SJCRH30 (cell line): ENCODE measurements around the gene MCF2L2. TPM values are rescaled to one million over a fixed set of nuclear protein-coding genes. Genes with fewer than 3 reads are reported as not detected.

ENCODE experiments used
- DNase-seq, 2 experiments: peaks; one replicate each; pipeline ENCODE4 v3.0.0-alpha.2; 2015 to 2020
- H3K27ac ChIP-seq: fragments of 250-450 bp; sonication (Bioruptor Pico); 2 replicates; pipeline ENCODE4 v1.5.1; 2020; ENCODE audit warnings: mild to moderate bottlenecking, moderate library complexity
- H3K27me3 ChIP-seq: fragments of 250-450 bp; sonication (Bioruptor Pico); 2 replicates; pipeline ENCODE4 v1.5.1; 2020; ENCODE audit warnings: mild to moderate bottlenecking, moderate library complexity
- H3K36me3 ChIP-seq: fragments of 250-450 bp; sonication (Bioruptor Pico); 2 replicates; pipeline ENCODE4 v1.5.1; 2020; ENCODE audit warnings: mild to moderate bottlenecking, moderate library complexity
- H3K4me1 ChIP-seq: fragments of 250-450 bp; sonication (Bioruptor Pico); 2 replicates; pipeline ENCODE4 v1.5.1; 2020; ENCODE audit warnings: mild to moderate bottlenecking, moderate library complexity
- H3K4me3 ChIP-seq: fragments of 250-450 bp; sonication (Bioruptor Pico); 2 replicates; pipeline ENCODE4 v1.5.1; 2020; ENCODE audit warnings: mild to moderate bottlenecking, moderate library complexity
- H3K9me3 ChIP-seq: fragments of 250-450 bp; sonication (Bioruptor Pico); replicated peaks from 2 replicates; pipeline ENCODE4 v1.5.1; 2020; ENCODE audit warnings: mild to moderate bottlenecking, moderate library complexity
- total RNA-seq: library from RNA; depleted of rRNA; stranded (reverse); fragments of >200 nt; shearing (Covaris generic); gene quantifications from 2 replicates; pipeline ENCODE4 v1.2.3, GENCODE V29; 2014

Gene MCF2L2
- total RNA-seq, 1 experiment from 2014 or later: 0.12 TPM

- H3K4me3 ChIP-seq: no peak overlapping the region
- no peak for DNase-seq
- no peaks in the 10 kb centered on the region for H3K27me3 ChIP-seq
- no peaks in the 10 kb centered on the region for H3K9me3 ChIP-seq
- H3K4me1 ChIP-seq: peaks cover 26% of the 10 kb centered on the region
- H3K36me3 ChIP-seq: no peaks in the 10 kb centered on the region
- H3K27ac ChIP-seq: no peak overlapping the region
Measured at GRCh38 chr3:183300996-183301562, 127.3 kb downstream of the MCF2L2 start.

GRCh38 chr3:183299976-183300375 is 128.4 kb downstream of the MCF2L2 start:
- H3K4me1 ChIP-seq: peaks cover 26% of the 10 kb centered on the region
- H3K36me3 ChIP-seq: no peaks in the 10 kb centered on the region
- no peaks in the 10 kb centered on the region for H3K27me3 ChIP-seq
- no peak for DNase-seq
- H3K4me3 ChIP-seq: no peak overlapping the region
- peak overlapping the region; percentile 81 for H3K27ac ChIP-seq
- no peaks in the 10 kb centered on the region for H3K9me3 ChIP-seq

- H3K4me1 ChIP-seq: peaks cover 26% of the 10 kb centered on the region
- H3K36me3 ChIP-seq: no peaks in the 10 kb centered on the region
- no peaks in the 10 kb centered on the region for H3K27me3 ChIP-seq
- DNase-seq: peak; percentile 95 to 96
- 0 out of 2 replicates have a peak overlapping the region, but pooled peaks have one; percentile 2 for H3K4me3 ChIP-seq
- H3K27ac ChIP-seq: peak overlapping the region; percentile 81
- no peaks in the 10 kb centered on the region for H3K9me3 ChIP-seq
Measured at GRCh38 chr3:183298701-183299153, 129.7 kb downstream of the MCF2L2 start.

GRCh38 chr3:183296944-183297343 is 131.5 kb downstream of the MCF2L2 start:
- H3K9me3 ChIP-seq: no peaks in the 10 kb centered on the region
- H3K4me1 ChIP-seq: peaks cover 26% of the 10 kb centered on the region
- no peaks in the 10 kb centered on the region for H3K36me3 ChIP-seq
- no peak overlapping the region for H3K27ac ChIP-seq
- H3K4me3 ChIP-seq: no peak overlapping the region
- DNase-seq: no peak
- no peaks in the 10 kb centered on the region for H3K27me3 ChIP-seq

- Histone ChIP-seq H3K27me3 (no peaks in the 10 kb centered on the region), H3K4me1 (peaks cover 32% of the 10 kb centered on the region), H3K36me3 (no peaks in the 10 kb centered on the region), H3K27ac (no peak overlapping the region), H3K9me3 (no peaks in the 10 kb centered on the region), H3K4me3 (no peak overlapping the region)
- no peak for DNase-seq
Measured at GRCh38 chr3:183295211-183295610, 133.2 kb downstream of the MCF2L2 start.

GRCh38 chr3:183293966-183294365 is 134.5 kb downstream of the MCF2L2 start:
- Histone ChIP-seq H3K36me3 (no peaks in the 10 kb centered on the region), H3K4me3 (no peak overlapping the region), H3K27ac (no peak overlapping the region), H3K4me1 (peaks cover 20% of the 10 kb centered on the region), H3K9me3 (no peaks in the 10 kb centered on the region), H3K27me3 (no peaks in the 10 kb centered on the region)
- no peak for DNase-seq

GRCh38 chr3:183291497-183292031 is 136.9 kb downstream of the MCF2L2 start:
- Histone ChIP-seq H3K4me1 (peaks cover 15% of the 10 kb centered on the region), H3K4me3 (no peak overlapping the region), H3K27ac (peak overlapping the region; percentile 18; the same call in 1 of the 2 replicates), H3K27me3 (no peaks in the 10 kb centered on the region), H3K9me3 (no peaks in the 10 kb centered on the region), H3K36me3 (no peaks in the 10 kb centered on the region)
- peak in 1 of 2 experiments; percentile 49 for DNase-seq

GRCh38 chr3:183290216-183290615 is 138.2 kb downstream of the MCF2L2 start:
- H3K36me3 ChIP-seq: no peaks in the 10 kb centered on the region
- peaks cover 26% of the 10 kb centered on the region for H3K4me1 ChIP-seq
- H3K27ac ChIP-seq: no peak overlapping the region
- DNase-seq: no peak
- H3K27me3 ChIP-seq: no peaks in the 10 kb centered on the region
- no peak overlapping the region for H3K4me3 ChIP-seq
- no peaks in the 10 kb centered on the region for H3K9me3 ChIP-seq

GRCh38 chr3:183288117-183288516 is 140.3 kb downstream of the MCF2L2 start:
- Histone ChIP-seq H3K36me3 (no peaks in the 10 kb centered on the region), H3K9me3 (no peaks in the 10 kb centered on the region), H3K27ac (no peak overlapping the region), H3K4me3 (no peak overlapping the region), H3K4me1 (peaks cover 32% of the 10 kb centered on the region), H3K27me3 (no peaks in the 10 kb centered on the region)
- no peak for DNase-seq

GRCh38 chr3:183287301-183287971 is 141.0 kb downstream of the MCF2L2 start:
- no peaks in the 10 kb centered on the region for H3K36me3 ChIP-seq
- no peak for DNase-seq
- H3K4me1 ChIP-seq: peaks cover 32% of the 10 kb centered on the region
- H3K27me3 ChIP-seq: no peaks in the 10 kb centered on the region
- H3K4me3 ChIP-seq: no peak overlapping the region
- no peaks in the 10 kb centered on the region for H3K9me3 ChIP-seq
- no peak overlapping the region for H3K27ac ChIP-seq

GRCh38 chr3:183285828-183286457 is 142.5 kb downstream of the MCF2L2 start:
- Histone ChIP-seq H3K4me1 (peaks cover 28% of the 10 kb centered on the region), H3K27me3 (no peaks in the 10 kb centered on the region), H3K4me3 (peak overlapping the region; percentile 23), H3K27ac (peak overlapping the region; percentile 73), H3K9me3 (no peaks in the 10 kb centered on the region), H3K36me3 (no peaks in the 10 kb centered on the region)
- DNase-seq: peak; percentile 90 to 93

- Histone ChIP-seq H3K36me3 (no peaks in the 10 kb centered on the region), H3K4me3 (peak overlapping the region; percentile 23), H3K4me1 (peaks cover 26% of the 10 kb centered on the region), H3K27me3 (no peaks in the 10 kb centered on the region), H3K27ac (peak overlapping the region; percentile 73), H3K9me3 (no peaks in the 10 kb centered on the region)
- DNase-seq: no peak
Measured at GRCh38 chr3:183285318-183285717, 143.1 kb downstream of the MCF2L2 start.

- DNase-seq: no peak
- Histone ChIP-seq H3K4me3 (no peak overlapping the region), H3K36me3 (no peaks in the 10 kb centered on the region), H3K27me3 (no peaks in the 10 kb centered on the region), H3K27ac (no peak overlapping the region), H3K4me1 (peaks cover 26% of the 10 kb centered on the region), H3K9me3 (no peaks in the 10 kb centered on the region)
Measured at GRCh38 chr3:183284570-183284969, 143.8 kb downstream of the MCF2L2 start.

GRCh38 chr3:183283886-183284285 is 144.5 kb downstream of the MCF2L2 start:
- Histone ChIP-seq H3K27me3 (no peaks in the 10 kb centered on the region), H3K36me3 (no peaks in the 10 kb centered on the region), H3K27ac (no peak overlapping the region), H3K4me1 (peaks cover 26% of the 10 kb centered on the region), H3K9me3 (no peaks in the 10 kb centered on the region), H3K4me3 (no peak overlapping the region)
- no peak for DNase-seq

GRCh38 chr3:183281126-183281797 is 147.2 kb downstream of the MCF2L2 start:
- Histone ChIP-seq H3K4me1 (peaks cover 17% of the 10 kb centered on the region), H3K27ac (no peak overlapping the region), H3K36me3 (no peaks in the 10 kb centered on the region), H3K27me3 (no peaks in the 10 kb centered on the region), H3K9me3 (no peaks in the 10 kb centered on the region), H3K4me3 (no peak overlapping the region)
- peak in 1 of 2 experiments; percentile 33 for DNase-seq
